Progenitor cell of endocrine pancreas (in vitro differentiated cells): ENCODE results near the gene KCNQ5. TPM values are rescaled to one million over a fixed set of nuclear protein-coding genes. Genes with fewer than 3 reads are reported as not detected.

Experiments used
- DNase-seq: peaks from one replicate; pipeline ENCODE4 v3.0.0; 2021; ENCODE audit warnings: low spot score; ENCODE audit not compliant: unreplicated experiment
- H3K27ac Mint-ChIP-seq: 2 replicates; pipeline ENCODE4 v1.8.0; 2021; ENCODE audit warnings: mild to moderate bottlenecking, moderate library complexity, mixed read lengths
- H3K27me3 Mint-ChIP-seq: 2 replicates; pipeline ENCODE4 v1.8.0; 2021; ENCODE audit warnings: mixed read lengths
- H3K36me3 Mint-ChIP-seq: 2 replicates; pipeline ENCODE4 v1.8.0; 2022; ENCODE audit warnings: mixed read lengths; ENCODE audit not compliant: insufficient read depth
- H3K4me1 Mint-ChIP-seq: 2 replicates; pipeline ENCODE4 v1.8.0; 2021; ENCODE audit warnings: low read depth, mixed read lengths
- H3K4me3 Mint-ChIP-seq: 2 replicates; pipeline ENCODE4 v1.8.0; 2021; ENCODE audit warnings: low read depth, mild to moderate bottlenecking, moderate library complexity, mixed read lengths
- H3K9me3 Mint-ChIP-seq: 2 replicates; pipeline ENCODE4 v1.8.0; 2021; ENCODE audit warnings: low read depth, mixed read lengths
- CTCF ChIP-seq: fragments of 200-600 bp; sonication (generic); IDR thresholded peaks from one replicate; pipeline ENCODE4 v1.5.0; 2021; ENCODE audit warnings: antibody characterized with exemption, mild to moderate bottlenecking; ENCODE audit not compliant: unreplicated experiment
- total RNA-seq: library from RNA; stranded (reverse); gene quantifications from 2 replicates; pipeline ENCODE4 v1.2.1, GENCODE V29; 2021

Gene KCNQ5
- total RNA-seq, 1 donor from 2014 or later, result 1.0 TPM

GRCh38 chr6:72861935-72862432 is 240.1 kb downstream of the KCNQ5 start:
- TF ChIP-seq CTCF, result no peak
- Mint-ChIP-seq H3K9me3 (no peaks in the 10 kb centered on the region), H3K36me3 (no peaks in the 10 kb centered on the region), H3K27ac (no peak overlapping the region), H3K27me3 (peaks cover 3% of the 10 kb centered on the region), H3K4me3 (no peak overlapping the region), H3K4me1 (no peaks in the 10 kb centered on the region)
- DNase-seq, result no peak

GRCh38 chr6:72863131-72863530 is 241.3 kb downstream of the KCNQ5 start:
- no peak for TF ChIP-seq CTCF
- H3K36me3 Mint-ChIP-seq, result no peaks in the 10 kb centered on the region
- H3K27ac Mint-ChIP-seq, result no peak overlapping the region
- no peak for DNase-seq
- H3K4me3 Mint-ChIP-seq, result no peak overlapping the region
- H3K4me1 Mint-ChIP-seq, result no peaks in the 10 kb centered on the region
- peaks cover 3% of the 10 kb centered on the region for H3K27me3 Mint-ChIP-seq
- H3K9me3 Mint-ChIP-seq, result no peaks in the 10 kb centered on the region

DNA sequence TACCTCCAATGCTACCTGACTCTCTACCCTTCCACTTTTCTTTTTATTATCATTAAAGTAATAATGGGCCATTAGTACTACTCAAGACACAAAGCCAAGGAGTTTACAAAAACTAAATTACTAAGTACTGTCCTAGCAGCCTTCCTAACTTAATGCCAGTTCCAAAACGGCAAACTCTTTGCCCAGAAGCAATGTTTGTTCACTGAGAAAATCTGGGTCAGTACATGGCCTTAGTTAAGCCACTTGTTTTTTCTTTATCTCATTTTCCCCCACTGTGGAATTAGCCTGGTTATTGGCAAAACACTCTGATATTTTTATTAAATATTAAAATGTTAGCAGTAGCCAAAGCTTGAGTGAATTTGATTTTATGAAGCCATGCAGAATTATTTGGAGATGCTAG is 242.4 kb downstream of the KCNQ5 start:
- Mint-ChIP-seq H3K27ac (no peak overlapping the region), H3K9me3 (no peaks in the 10 kb centered on the region), H3K36me3 (no peaks in the 10 kb centered on the region), H3K4me1 (no peaks in the 10 kb centered on the region), H3K27me3 (peaks cover 3% of the 10 kb centered on the region), H3K4me3 (no peak overlapping the region)
- DNase-seq, result no peak
- no peak for TF ChIP-seq CTCF

DNA sequence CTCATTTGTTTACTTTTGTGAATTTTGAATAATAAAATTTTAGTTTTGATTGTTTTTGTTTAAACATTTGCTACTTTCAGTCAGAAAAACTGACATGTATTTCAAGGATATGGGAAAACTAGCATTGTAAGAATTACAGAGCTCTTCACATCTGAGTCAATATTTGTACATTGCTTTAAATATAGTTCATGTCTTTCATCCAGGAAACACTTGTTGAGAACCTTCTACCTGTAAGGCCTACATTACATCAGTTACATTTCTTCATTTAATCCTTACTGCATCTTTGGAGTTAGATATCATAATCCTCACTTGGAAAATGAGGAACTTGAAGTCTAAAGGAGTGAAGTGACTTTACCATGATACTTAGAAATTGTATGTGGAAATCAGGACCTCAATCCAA is 242.9 kb downstream of the KCNQ5 start:
- H3K9me3 Mint-ChIP-seq, result no peaks in the 10 kb centered on the region
- H3K4me1 Mint-ChIP-seq, result no peaks in the 10 kb centered on the region
- H3K27me3 Mint-ChIP-seq, result peaks cover 3% of the 10 kb centered on the region
- DNase-seq, result no peak
- H3K36me3 Mint-ChIP-seq, result no peaks in the 10 kb centered on the region
- TF ChIP-seq CTCF, result no peak
- H3K4me3 Mint-ChIP-seq, result no peak overlapping the region
- no peak overlapping the region for H3K27ac Mint-ChIP-seq

DNA sequence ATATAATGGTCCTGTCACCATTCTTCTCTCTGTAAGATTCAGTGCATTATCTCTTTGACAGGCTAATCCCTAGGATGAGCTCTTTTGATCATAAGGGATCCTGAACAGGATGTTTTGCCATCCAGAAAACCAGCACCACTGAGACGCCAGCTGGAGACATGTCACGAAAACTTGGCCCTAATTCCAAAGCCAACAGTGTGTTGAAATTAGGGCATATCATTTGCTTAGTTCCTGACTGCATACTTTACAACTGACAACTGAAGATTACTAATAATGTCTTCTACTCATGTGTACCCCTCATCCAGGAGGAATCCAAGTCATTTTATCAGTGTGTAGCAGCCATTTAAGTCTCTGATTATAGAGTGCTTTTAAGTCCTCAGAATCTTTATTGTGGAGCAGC is 243.6 kb downstream of the KCNQ5 start:
- no peak overlapping the region for H3K4me3 Mint-ChIP-seq
- H3K9me3 Mint-ChIP-seq, result no peaks in the 10 kb centered on the region
- H3K4me1 Mint-ChIP-seq, result no peaks in the 10 kb centered on the region
- TF ChIP-seq CTCF, result no peak
- no peak for DNase-seq
- no peaks in the 10 kb centered on the region for H3K36me3 Mint-ChIP-seq
- no peak overlapping the region for H3K27ac Mint-ChIP-seq
- peaks cover 3% of the 10 kb centered on the region for H3K27me3 Mint-ChIP-seq
